HCT116 (cell line): Measurements from ENCODE around the gene MITD1. TPM values are rescaled to one million over a fixed set of nuclear protein-coding genes. Genes with fewer than 3 reads are reported as not detected.

ENCODE experiments used
- ATAC-seq: fragments of 200-7000 bp; cut with Tn5 transposase; 2 replicates; pipeline ENCODE4 v1.9.1; 2020; ENCODE audit warnings: mild to moderate bottlenecking, moderate library complexity
- BruUV-seq: library from RNA; stranded (reverse); fragments of 400-500 nt; replicated peaks from 2 replicates; lab custom pipeline; 2021; lab: Mats Ljungman, UMichigan
- CTCF ChIA-PET: fragments of 300-600 bp; sonication (Branson Sonifier 250); formaldehyde crosslinking; loops from one replicate; lab custom pipeline; 2021; ENCODE audit warnings: antibody characterized with exemption; lab: Charles Lee
- POLR2A ChIA-PET: fragments of 300-600, 350-600 bp; sonication (Branson Sonifier 250); formaldehyde crosslinking; loops from one replicate; lab custom pipeline; 2021; ENCODE audit warnings: antibody characterized with exemption; lab: Charles Lee
- RAD21 ChIA-PET, 2 experiments: fragments of 300-600 bp; sonication (Branson Sonifier 250); formaldehyde crosslinking; loops; one replicate each; lab custom pipeline; 2023; ENCODE audit warnings: low total read pairs in 2 of 2; ENCODE audit not compliant: uncharacterized antibody in 2 of 2, unreplicated experiment in 2 of 2, low non-redundant PET in 1 of 2; lab: Charles Lee
- DNase-seq: peaks from one replicate; pipeline ENCODE4 v3.0.0-alpha.2; 2010; ENCODE audit warnings: low read depth, low spot score
- H2AFZ ChIP-seq: fragments of 200-600 bp; shearing (Covaris generic), sonication (generic); 2 replicates; pipeline ENCODE4 v1.6.1; 2017; ENCODE audit warnings: low read depth, mixed run types, mixed read lengths, antibody characterized with exemption, low read length; ENCODE audit not compliant: poor library complexity, severe bottlenecking
- H3K27ac ChIP-seq: 2 replicates; pipeline ENCODE4 v1.5.1; 2012; ENCODE audit warnings: low read depth, low read length
- H3K27me3 ChIP-seq: fragments of 200-600 bp; sonication (generic); 2 replicates; pipeline ENCODE4 v1.6.1; 2016; ENCODE audit warnings: mixed run types, low read length, mixed read lengths; ENCODE audit not compliant: insufficient read depth
- H3K36me3 ChIP-seq, 2 experiments: fragments of 200-500 bp in 1 of 2; fragments of 200-600 bp in 1 of 2; sonication (Bioruptor generic) in 1 of 2; sonication (generic) in 1 of 2; 2 replicates each; pipeline versions ENCODE4 v1.5.1 to v1.6.1; 2014 to 2016; ENCODE audit warnings: low read length in 2 of 2, inconsistent platforms in 1 of 2, mixed read lengths in 1 of 2, mixed run types in 1 of 2; ENCODE audit not compliant: insufficient read depth in 2 of 2, control insufficient read depth in 1 of 2
- H3K4me1 ChIP-seq, 2 experiments: fragments of 200-600 bp in 1 of 2; sonication (generic) in 1 of 2; 2 replicates each; pipeline versions ENCODE4 v1.5.1 to v1.6.1; 2012 to 2017; ENCODE audit warnings: low read length in 2 of 2, inconsistent platforms in 1 of 2, mild to moderate bottlenecking in 1 of 2, mixed read lengths in 1 of 2, mixed run types in 1 of 2, moderate library complexity in 1 of 2; ENCODE audit not compliant: insufficient read depth in 2 of 2, control insufficient read depth in 1 of 2
- H3K4me2 ChIP-seq: fragments of 200-600 bp; sonication (generic); 2 replicates; pipeline ENCODE4 v1.6.1; 2017; ENCODE audit warnings: mixed run types, low read length, mixed read lengths
- H3K4me3 ChIP-seq, 2 experiments: fragments of 200-600 bp in 1 of 2; sonication (generic) in 1 of 2; replicated peaks in 1 of 2; 2 replicates each; pipeline ENCODE4 v1.5.1; 2011 to 2016; ENCODE audit warnings: low read length in 2 of 2, control low read depth in 1 of 2, low read depth in 1 of 2, mild to moderate bottlenecking in 1 of 2, mixed read lengths in 1 of 2, mixed run types in 1 of 2
- H3K79me2 ChIP-seq: fragments of 200-600 bp; sonication (generic); 2 replicates; pipeline ENCODE4 v1.6.1; 2017; ENCODE audit warnings: mild to moderate bottlenecking, mixed run types, low read length, moderate library complexity, mixed read lengths; ENCODE audit not compliant: insufficient read depth
- H3K9ac ChIP-seq: fragments of 200-600 bp; sonication (generic); 2 replicates; pipeline ENCODE4 v1.6.1; 2016; ENCODE audit warnings: low read length, mixed read lengths
- H3K9me2 ChIP-seq: fragments of 200-600 bp; sonication (generic), shearing (Covaris generic); 2 replicates; pipeline ENCODE4 v1.6.1; 2017; ENCODE audit warnings: mixed run types, mild to moderate bottlenecking, moderate library complexity; ENCODE audit not compliant: insufficient read depth
- H3K9me3 ChIP-seq, 2 experiments: fragments of 200-500 bp in 1 of 2; fragments of 200-600 bp in 1 of 2; sonication (Bioruptor generic) in 1 of 2; sonication (generic) in 1 of 2; 2 replicates each; pipeline ENCODE4 v1.6.1; 2014 to 2017; ENCODE audit warnings: low read length in 2 of 2, mixed read lengths in 2 of 2, inconsistent platforms in 1 of 2, low read depth in 1 of 2, mild to moderate bottlenecking in 1 of 2, mixed run types in 1 of 2, moderate library complexity in 1 of 2; ENCODE audit not compliant: control insufficient read depth in 1 of 2, insufficient read depth in 1 of 2
- H4K20me1 ChIP-seq: fragments of 200-600 bp; sonication (generic), shearing (Covaris generic); 2 replicates; pipeline ENCODE4 v1.6.1; 2017; ENCODE audit warnings: mixed run types, mild to moderate bottlenecking, moderate library complexity; ENCODE audit not compliant: insufficient read depth
- CBX3 ChIP-seq: IDR thresholded peaks from 2 replicates; pipeline ENCODE4 v1.6.1; 2012; ENCODE audit warnings: low read depth
- EGR1 ChIP-seq: IDR thresholded peaks from 2 replicates; pipeline ENCODE4 v1.6.1; 2012; ENCODE audit warnings: low read depth
- FOSL1 ChIP-seq: IDR thresholded peaks from 2 replicates; pipeline ENCODE4 v1.6.1; 2012; ENCODE audit warnings: low read depth
- MAX ChIP-seq: IDR thresholded peaks from 2 replicates; pipeline ENCODE4 v1.6.1; 2012
- POLR2A ChIP-seq: IDR thresholded peaks from 2 replicates; pipeline ENCODE4 v1.7.0; 2011; ENCODE audit warnings: borderline replicate concordance; ENCODE audit not compliant: insufficient read depth, insufficient read length; ENCODE audit errors: extremely low read depth
- POLR2AphosphoS5 ChIP-seq: IDR thresholded peaks from 2 replicates; pipeline ENCODE4 v1.6.1; 2011; ENCODE audit warnings: mild to moderate bottlenecking, low read depth, low read length, moderate library complexity
- SP1 ChIP-seq: IDR thresholded peaks from 2 replicates; pipeline ENCODE4 v1.6.1; 2012; ENCODE audit warnings: low read depth
- SRF ChIP-seq: IDR thresholded peaks from 2 replicates; pipeline ENCODE4 v1.6.1; 2012; ENCODE audit warnings: low read depth
- TCF7L2 ChIP-seq: IDR thresholded peaks from 2 replicates; pipeline ENCODE4 v1.7.0; 2011; ENCODE audit warnings: borderline replicate concordance, inconsistent platforms; ENCODE audit not compliant: insufficient read depth, insufficient read length; ENCODE audit errors: extremely low read depth
- ZBTB33 ChIP-seq: IDR thresholded peaks from 2 replicates; pipeline ENCODE4 v1.6.1; 2011; ENCODE audit warnings: mild to moderate bottlenecking, low read length, moderate library complexity; ENCODE audit not compliant: insufficient replicate concordance; ENCODE audit errors: extremely low read depth
- ZNF274 ChIP-seq: fragments of 200-500 bp; sonication (Bioruptor generic); IDR thresholded peaks from 2 replicates; pipeline ENCODE4 v1.6.1; 2014; ENCODE audit warnings: mild to moderate bottlenecking, low read depth, low read length, inconsistent platforms
- intact Hi-C: fragments of 100-400 bp; cut with micrococcal nuclease; formaldehyde crosslinking; loops from 2 replicates; pipeline ENCODE4 v1.10.0; 2022
- total RNA-seq: library from RNA; stranded (reverse); gene quantifications from one replicate; pipeline ENCODE4 v1.2.1, GENCODE V29; 2021; ENCODE audit not compliant: unreplicated experiment
- TF ChIP-seq, protein P1 (sequence below), 3 experiments: fragments of 200-600 bp in 1 of 3; sonication (generic) in 1 of 3; IDR thresholded peaks in 2 of 3; conservative IDR thresholded peaks in 1 of 3; 2 replicates each; pipeline ENCODE4 v1.5.1; 2012 to 2017; ENCODE audit warnings: low read depth in 2 of 3, low read length in 2 of 3, antibody characterized with exemption in 1 of 3, borderline replicate concordance in 1 of 3, control low read depth in 1 of 3, mild to moderate bottlenecking in 1 of 3, mixed read lengths in 1 of 3, mixed run types in 1 of 3, moderate library complexity in 1 of 3; ENCODE audit not compliant: insufficient read depth in 1 of 3
- TF ChIP-seq, protein P2 (sequence below): IDR thresholded peaks from 2 replicates; pipeline ENCODE4 v1.6.1; 2012

Gene MITD1
- total RNA-seq, 1 experiment from 2014 or later: 20.7 TPM

DNA sequence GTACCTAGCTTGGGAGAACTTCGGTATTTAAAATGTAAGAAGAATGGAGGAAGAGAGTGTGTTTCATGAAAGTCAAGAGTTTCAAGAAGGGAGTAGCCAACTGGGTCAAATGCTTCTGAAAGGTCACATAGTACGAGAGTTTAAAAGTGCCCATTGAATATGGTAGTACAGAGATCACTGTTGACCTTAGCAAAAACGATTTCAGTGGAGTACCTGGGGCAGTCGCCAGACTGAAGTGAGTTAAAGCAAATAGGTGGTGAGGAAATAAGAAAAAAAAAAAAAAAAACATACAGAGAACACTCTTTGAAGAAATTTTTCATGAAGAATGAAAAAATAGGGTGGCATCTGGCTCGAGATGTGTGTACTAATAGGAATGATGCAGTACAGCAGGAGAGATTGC is 14.6 kb downstream of the MITD1 start (continued):
- TF ChIP-seq, protein P1, sequence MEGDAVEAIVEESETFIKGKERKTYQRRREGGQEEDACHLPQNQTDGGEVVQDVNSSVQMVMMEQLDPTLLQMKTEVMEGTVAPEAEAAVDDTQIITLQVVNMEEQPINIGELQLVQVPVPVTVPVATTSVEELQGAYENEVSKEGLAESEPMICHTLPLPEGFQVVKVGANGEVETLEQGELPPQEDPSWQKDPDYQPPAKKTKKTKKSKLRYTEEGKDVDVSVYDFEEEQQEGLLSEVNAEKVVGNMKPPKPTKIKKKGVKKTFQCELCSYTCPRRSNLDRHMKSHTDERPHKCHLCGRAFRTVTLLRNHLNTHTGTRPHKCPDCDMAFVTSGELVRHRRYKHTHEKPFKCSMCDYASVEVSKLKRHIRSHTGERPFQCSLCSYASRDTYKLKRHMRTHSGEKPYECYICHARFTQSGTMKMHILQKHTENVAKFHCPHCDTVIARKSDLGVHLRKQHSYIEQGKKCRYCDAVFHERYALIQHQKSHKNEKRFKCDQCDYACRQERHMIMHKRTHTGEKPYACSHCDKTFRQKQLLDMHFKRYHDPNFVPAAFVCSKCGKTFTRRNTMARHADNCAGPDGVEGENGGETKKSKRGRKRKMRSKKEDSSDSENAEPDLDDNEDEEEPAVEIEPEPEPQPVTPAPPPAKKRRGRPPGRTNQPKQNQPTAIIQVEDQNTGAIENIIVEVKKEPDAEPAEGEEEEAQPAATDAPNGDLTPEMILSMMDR (IDR thresholded peaks at IDR 0.05 in 2 of 3, conservative IDR thresholded peaks at IDR 0.05 in 1 of 3; ENCODE audit: borderline replicate concordance in 1 of 3, insufficient read depth in 1 of 3, low read depth in 2 of 3, low read length in 2 of 3): no peak
- TF ChIP-seq SP1 (no peak), EGR1 (no peak), FOSL1 (no peak), POLR2A (no peak), SRF (no peak)

GRCh38 chr2:99159594-99159993 is 21.3 kb downstream of the MITD1 start:
- no peak overlapping the region for H2AFZ ChIP-seq
- no TSS peak for BruUV-seq
- no peak overlapping the region for H3K9ac ChIP-seq
- no peak for DNase-seq
- no peak overlapping the region for H3K27ac ChIP-seq
- H3K4me2 ChIP-seq: no peak overlapping the region
- POLR2A ChIA-PET: no interaction called here
- RAD21 ChIA-PET: no interaction called here
- no peak for ATAC-seq
- H3K79me2 ChIP-seq: peaks cover 5% of the 10 kb centered on the region; the same call in 1 of the 2 replicates
- H3K4me1 ChIP-seq: peaks cover 5 to 6% of the 10 kb centered on the region in 2 experiments; a peak in 2 of 4 replicates
- H3K27me3 ChIP-seq: no peaks in the 10 kb centered on the region
- no peaks in the 10 kb centered on the region for H3K9me2 ChIP-seq
- H3K4me3 ChIP-seq: no peak overlapping the region
- CTCF ChIA-PET: no interaction called here
- H3K9me3 ChIP-seq: no peaks in the 10 kb centered on the region
- TF ChIP-seq, protein P2, sequence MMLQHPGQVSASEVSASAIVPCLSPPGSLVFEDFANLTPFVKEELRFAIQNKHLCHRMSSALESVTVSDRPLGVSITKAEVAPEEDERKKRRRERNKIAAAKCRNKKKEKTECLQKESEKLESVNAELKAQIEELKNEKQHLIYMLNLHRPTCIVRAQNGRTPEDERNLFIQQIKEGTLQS: no peak
- no peak for TF ChIP-seq MAX
- no peak for TF ChIP-seq SP1
- TF ChIP-seq TCF7L2: no peak
- TF ChIP-seq, protein P1 (IDR thresholded peaks at IDR 0.05 in 2 of 3, conservative IDR thresholded peaks at IDR 0.05 in 1 of 3; ENCODE audit: borderline replicate concordance in 1 of 3, insufficient read depth in 1 of 3, low read depth in 2 of 3, low read length in 2 of 3): no peak
- no peak for TF ChIP-seq ZNF274
- no peak for TF ChIP-seq ZBTB33
- no peak for TF ChIP-seq CBX3
- no peak for TF ChIP-seq POLR2AphosphoS5
- TF ChIP-seq FOSL1: no peak
- no peak for TF ChIP-seq POLR2A
- TF ChIP-seq, all 23 proteins: peak for 0
- intact Hi-C loops: loop anchor here (10.0 kb wide), 1 partner anchor 335 kb away; the partner anchor contains the start of gene REV1
- H4K20me1 ChIP-seq: no peaks in the 10 kb centered on the region
- H3K36me3 ChIP-seq: 0 out of 4 replicates have a peak, but pooled peaks cover 0 to 3% of the 10 kb centered on the region in 2 experiments
